ENCODE measurements around the gene TMBIM6.

TMBIM6 gene

GRCh38 chr12:49795654-49796105 is 54.3 kb downstream of the TMBIM6 start:
- TF ChIP-seq FOXP2 (optimal IDR thresholded peaks at IDR 0.05; ENCODE audit: borderline replicate concordance, extremely low read depth, extremely low read length, insufficient read depth) (no peak), POLR2AphosphoS5 (IDR thresholded peaks at IDR 0.05; ENCODE audit: low read depth, low read length) (no peak), SIN3A (IDR thresholded peaks at IDR 0.05; ENCODE audit: borderline replicate concordance, insufficient read depth, low read length) (no peak), REST (IDR thresholded peaks at IDR 0.05; ENCODE audit: insufficient read depth in 1 of 2, low read depth in 2 of 2, low read length in 2 of 2) (no peak), TAF1 (IDR thresholded peaks at IDR 0.05; ENCODE audit: borderline replicate concordance, insufficient read depth, low read length) (no peak)

- TF ChIP-seq REST (IDR thresholded peaks at IDR 0.05; ENCODE audit: insufficient read depth in 1 of 2, low read depth in 2 of 2, low read length in 2 of 2) (no peak), POLR2AphosphoS5 (IDR thresholded peaks at IDR 0.05; ENCODE audit: low read depth, low read length) (no peak)
Measured at GRCh38 chr12:49796155-49796554, 54.8 kb downstream of the TMBIM6 start.

- TF ChIP-seq FOXP2 (optimal IDR thresholded peaks at IDR 0.05; ENCODE audit: borderline replicate concordance, extremely low read depth, extremely low read length, insufficient read depth) = no peak
- TF ChIP-seq TAF1 (IDR thresholded peaks at IDR 0.05; ENCODE audit: borderline replicate concordance, insufficient read depth, low read length) = no peak
- no peak for TF ChIP-seq POLR2AphosphoS5 (IDR thresholded peaks at IDR 0.05; ENCODE audit: low read depth, low read length)
- TF ChIP-seq REST (IDR thresholded peaks at IDR 0.05; ENCODE audit: insufficient read depth in 1 of 2, low read depth in 2 of 2, low read length in 2 of 2) = no peak
- TF ChIP-seq SIN3A (IDR thresholded peaks at IDR 0.05; ENCODE audit: borderline replicate concordance, insufficient read depth, low read length) = no peak
Measured at GRCh38 chr12:49796606-49797448, 55.5 kb downstream of the TMBIM6 start.

- no peak for TF ChIP-seq TAF1 (IDR thresholded peaks at IDR 0.05; ENCODE audit: borderline replicate concordance, insufficient read depth, low read length)
- no peak for TF ChIP-seq POLR2AphosphoS5 (IDR thresholded peaks at IDR 0.05; ENCODE audit: low read depth, low read length)
- TF ChIP-seq REST (IDR thresholded peaks at IDR 0.05; ENCODE audit: insufficient read depth in 1 of 2, low read depth in 2 of 2, low read length in 2 of 2) = no peak
- TF ChIP-seq SIN3A (IDR thresholded peaks at IDR 0.05; ENCODE audit: borderline replicate concordance, insufficient read depth, low read length) = no peak
- TF ChIP-seq FOXP2 (optimal IDR thresholded peaks at IDR 0.05; ENCODE audit: borderline replicate concordance, extremely low read depth, extremely low read length, insufficient read depth) = no peak
Measured at GRCh38 chr12:49797449-49797776, 56.1 kb downstream of the TMBIM6 start.

Data from PFSK-1 (cell line).